GM12878 (cell line): Measurements from ENCODE around the gene BBS4. TPM values are rescaled to one million over a fixed set of nuclear protein-coding genes. Genes with fewer than 3 reads are reported as not detected.

ENCODE experiments used
- CEBPZ ChIP-seq: fragments of 150-350 bp; IDR thresholded peaks from 2 replicates; pipeline ENCODE4 v1.6.1; 2016; ENCODE audit warnings: low read depth, low read length
- CHD1 ChIP-seq: IDR thresholded peaks from 2 replicates; pipeline ENCODE4 v1.6.1; 2012; ENCODE audit warnings: low read depth, low read length, improper control_type of control experiment
- E2F4 ChIP-seq: IDR thresholded peaks from 2 replicates; pipeline ENCODE4 v1.6.1; 2012; ENCODE audit warnings: low read depth, low read length, improper control_type of control experiment
- ELK1 ChIP-seq: IDR thresholded peaks from 2 replicates; pipeline ENCODE4 v1.6.1; 2012; ENCODE audit warnings: low read depth, low read length, improper control_type of control experiment
- IRF4 ChIP-seq: IDR thresholded peaks from 2 replicates; pipeline ENCODE4 v1.6.1; 2011; ENCODE audit warnings: low read depth, low read length
- IRF5 ChIP-seq: fragments of 450-650 bp; IDR thresholded peaks from 2 replicates; pipeline ENCODE4 v1.6.1; 2017; ENCODE audit warnings: borderline replicate concordance
- JUNB ChIP-seq: IDR thresholded peaks from 2 replicates; pipeline ENCODE4 v1.6.1; 2016; ENCODE audit warnings: antibody characterized with exemption, mild to moderate bottlenecking
- KAT2A ChIP-seq: conservative IDR thresholded peaks from 2 replicates; pipeline ENCODE4 v1.6.1; 2011; ENCODE audit warnings: low read depth, low read length; ENCODE audit not compliant: control insufficient read depth
- NFIC ChIP-seq: IDR thresholded peaks from 2 replicates; pipeline ENCODE4 v1.6.1; 2012; ENCODE audit warnings: low read depth, mild to moderate bottlenecking, inconsistent platforms, low read length, moderate library complexity
- NR2C2 ChIP-seq: IDR thresholded peaks from 2 replicates; pipeline ENCODE4 v1.6.1; 2011; ENCODE audit warnings: borderline replicate concordance, low read depth; ENCODE audit not compliant: control insufficient read depth, insufficient read length
- RBBP5 ChIP-seq: fragments of 200-600 bp; sonication (generic); conservative IDR thresholded peaks from 2 replicates; pipeline ENCODE4 v1.6.1; 2016
- RUNX3 ChIP-seq: IDR thresholded peaks from 2 replicates; pipeline ENCODE4 v1.6.1; 2012; ENCODE audit warnings: low read length, inconsistent platforms
- SMAD1 ChIP-seq: fragments of 450-650 bp; IDR thresholded peaks from 2 replicates; pipeline ENCODE4 v1.6.1; 2018; ENCODE audit warnings: mild to moderate bottlenecking, low read depth; ENCODE audit not compliant: partially characterized antibody
- SREBF1 ChIP-seq: IDR thresholded peaks from 2 replicates; pipeline ENCODE4 v1.6.1; 2012; ENCODE audit warnings: mild to moderate bottlenecking, low read length
- TCF3 ChIP-seq: IDR thresholded peaks from 2 replicates; pipeline ENCODE4 v1.6.1; 2012; ENCODE audit warnings: low read depth, mild to moderate bottlenecking, low read length, borderline replicate concordance; ENCODE audit not compliant: insufficient read depth
- ZBTB40 ChIP-seq: fragments of 450-650 bp; IDR thresholded peaks from 2 replicates; pipeline ENCODE4 v1.6.1; 2016; ENCODE audit warnings: mild to moderate bottlenecking, moderate library complexity, borderline replicate concordance
- ZNF24 ChIP-seq: fragments of 450-650 bp; IDR thresholded peaks from 2 replicates; pipeline ENCODE4 v1.6.1; 2017; ENCODE audit warnings: antibody characterized with exemption, mild to moderate bottlenecking
- ZNF274 ChIP-seq: IDR thresholded peaks from one replicate; pipeline ENCODE4 v1.8.0; 2011; ENCODE audit not compliant: insufficient read length, insufficient read depth
- ZNF384 ChIP-seq: IDR thresholded peaks from 2 replicates; pipeline ENCODE4 v1.6.1; 2012; ENCODE audit warnings: low read depth, mild to moderate bottlenecking, low read length, improper control_type of control experiment, borderline replicate concordance
- polyA plus RNA-seq, 11 experiments: library from polyadenylated mRNA; depleted of rRNA in 4 of 11; unstranded in 6 of 11; stranded (reverse) in 5 of 11; fragments of >200 nt; fragmentation: Nextera tagmentation in 4 of 11; fragmentation: Illumina TruSeq in 1 of 11; extraction: Ambion mirVana in 4 of 11; extraction: Trizol in 1 of 11; gene quantifications; 1 replicate in 1 of 11; 2 replicates in 10 of 11; pipeline versions ENCODE4 v1.2.1 to v1.2.3, GENCODE V29; 2011 to 2016; ENCODE audit warnings: inconsistent platforms in 2 of 11, missing spikeins in 2 of 11, low read depth in 1 of 11
- total RNA-seq, 4 experiments: library from RNA; depleted of rRNA in 3 of 4; stranded (reverse); fragments of >200 nt in 3 of 4; fragmentation: Illumina TruSeq in 1 of 4; extraction: Trizol in 1 of 4; gene quantifications; 2 replicates each; pipeline versions ENCODE4 v1.2.1 to v1.2.3, GENCODE V29; 2013 to 2021

Gene BBS4
- total and polyA plus RNA-seq, 10 of the 15 experiments (the other 5 are each of a cell fraction or from before 2014, with no cell fraction given) = 7.2 to 22.1 (median 9.9) TPM

GRCh38 chr15:72783640-72784455 lies 97.8 kb downstream of the BBS4 start, which contains the start of gene ADPGK (continued):
- TF ChIP-seq ZBTB40 (peak; percentile 52; the same call in 1 of the 2 replicates), RBBP5 (no peak), IRF5 (no peak), JUNB (no peak), SMAD1 (no peak), RUNX3 (peak; percentile 33; the same call in 1 of the 2 replicates), ZNF274 (no peak), ELK1 (peak; percentile 87), ZNF24 (no peak), ZNF384 (no peak), TCF3 (peak; percentile 78; the same call in 1 of the 2 replicates), CHD1 (no peak), CEBPZ (no peak), NFIC (peak; percentile 45; the same call in 1 of the 2 replicates), NR2C2 (no peak), KAT2A (no peak), SREBF1 (no peak), E2F4 (0 out of 2 replicates have a peak, but pooled peaks have one; percentile 60), IRF4 (peak; percentile 39)
